ENCODE measurements around the gene NCK2.

DNA sequence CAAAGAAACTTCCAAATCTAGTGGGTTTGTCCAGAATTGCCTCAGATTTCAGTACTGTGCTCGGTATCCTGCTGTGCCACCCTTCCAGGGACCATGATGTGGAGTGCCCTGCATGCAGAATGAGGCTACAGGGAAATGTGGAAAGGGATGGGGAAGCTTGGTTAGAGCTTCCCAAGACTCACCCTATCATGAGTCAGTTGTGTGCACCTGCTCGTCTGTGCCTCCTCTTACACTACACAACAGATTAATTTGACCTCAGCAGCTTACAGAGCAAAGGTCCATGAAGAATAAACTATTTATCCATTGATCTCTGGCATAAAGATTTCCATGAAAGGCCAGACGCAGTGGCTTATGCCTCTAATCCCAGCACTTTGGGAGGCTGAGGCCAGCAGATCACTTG, 21.3 kb upstream of the NCK2 start:
- TF ChIP-seq SPI1 (IDR thresholded peaks at IDR 0.05; ENCODE audit: borderline replicate concordance, insufficient read depth, low read depth, low read length) (no peak), DPF2 (IDR thresholded peaks at IDR 0.05) (no peak), POLR2A (IDR thresholded peaks at IDR 0.05; ENCODE audit: low read depth, low read length) (no peak), YY1 (IDR thresholded peaks at IDR 0.05; ENCODE audit: low read depth, low read length) (no peak)

Measured in GM12878 (cell line).